ENCODE measurements around the gene EFCAB8. TPM values are rescaled to one million over a fixed set of nuclear protein-coding genes. Genes with fewer than 3 reads are reported as not detected.
"Not testable (repeated sequence)": the region's sequence is repeated elsewhere in the genome, so short reads cannot be mapped to it uniquely, and the experiment has no call there.

The EFCAB8 gene
- total RNA-seq, 2 donors from 2014 or later: not detected

DNA sequence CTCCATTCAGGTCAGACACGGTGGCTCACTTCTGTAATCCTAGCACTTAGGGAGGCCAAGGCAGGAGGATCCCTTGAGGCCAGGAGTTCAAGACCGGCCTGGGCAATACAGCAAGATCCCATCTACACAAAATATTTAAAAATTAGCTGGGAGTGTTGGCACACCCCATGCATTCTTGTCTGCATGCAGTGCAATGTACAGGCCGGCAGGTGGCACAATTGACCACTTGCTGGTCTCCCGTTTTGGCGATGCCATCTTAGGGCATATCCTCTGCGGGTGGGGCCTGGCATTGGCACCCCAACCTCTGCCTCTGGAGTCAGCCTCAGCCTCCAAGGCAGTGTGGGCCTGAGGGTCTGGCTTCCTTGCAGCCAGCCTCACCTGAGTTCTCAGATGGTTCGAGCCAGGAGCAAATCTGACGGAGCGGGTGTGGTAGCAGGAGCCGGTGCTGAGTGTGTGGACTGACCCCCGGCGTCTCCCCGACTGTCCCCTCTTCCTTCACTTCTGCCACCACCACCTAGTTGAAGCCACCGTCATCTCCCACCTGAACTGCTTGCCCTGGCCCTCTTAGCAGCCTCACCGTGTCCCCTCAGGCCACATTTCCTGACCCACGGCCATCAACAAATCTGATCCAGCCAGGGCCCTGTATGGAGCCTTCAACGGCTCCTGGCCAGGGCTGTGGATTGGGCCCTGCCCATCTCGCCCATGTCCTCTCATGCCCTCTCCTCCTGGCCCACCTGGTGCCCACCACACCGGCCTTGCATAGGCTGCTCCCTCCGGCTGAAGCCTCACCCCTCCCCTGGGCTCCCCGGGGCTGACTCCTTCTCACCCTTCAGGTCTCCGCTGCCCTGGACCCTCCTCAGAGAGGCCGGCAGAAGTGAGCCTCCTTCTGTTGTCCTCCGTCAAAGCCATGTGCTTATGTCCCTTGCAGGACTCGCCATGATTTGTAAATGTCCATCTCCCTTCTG lies 44.0 kb downstream of the EFCAB8 start:
- H3K27ac ChIP-seq: no peak overlapping the region
- no peak for DNase-seq (ENCODE audit: low spot score)

DNA sequence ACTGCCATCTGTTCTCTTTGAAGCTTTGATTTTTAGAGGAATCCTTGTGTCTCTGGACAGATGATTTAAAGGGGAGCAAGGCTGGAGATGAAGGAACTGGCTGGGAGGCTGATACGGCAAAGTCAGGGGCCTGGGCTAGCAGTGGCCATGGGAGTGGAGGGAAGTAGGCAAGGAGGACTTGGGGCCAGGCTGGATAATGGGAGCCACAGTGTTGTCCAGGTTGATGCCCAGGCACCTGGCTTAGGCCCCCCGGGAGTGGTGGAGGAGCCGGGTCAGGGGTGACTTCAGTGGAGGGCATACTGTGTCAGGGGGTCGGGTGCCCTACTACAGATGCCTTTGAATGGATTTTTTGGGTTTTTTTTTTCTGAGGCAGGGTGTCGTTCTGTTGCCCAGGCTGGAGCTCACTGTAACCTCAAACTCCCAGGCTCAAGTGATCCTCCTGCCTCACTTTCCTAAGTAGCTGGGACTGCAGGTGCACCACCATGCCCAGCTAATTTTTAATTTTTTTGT lies 45.0 kb downstream of the EFCAB8 start:
- TF ChIP-seq, protein P1, sequence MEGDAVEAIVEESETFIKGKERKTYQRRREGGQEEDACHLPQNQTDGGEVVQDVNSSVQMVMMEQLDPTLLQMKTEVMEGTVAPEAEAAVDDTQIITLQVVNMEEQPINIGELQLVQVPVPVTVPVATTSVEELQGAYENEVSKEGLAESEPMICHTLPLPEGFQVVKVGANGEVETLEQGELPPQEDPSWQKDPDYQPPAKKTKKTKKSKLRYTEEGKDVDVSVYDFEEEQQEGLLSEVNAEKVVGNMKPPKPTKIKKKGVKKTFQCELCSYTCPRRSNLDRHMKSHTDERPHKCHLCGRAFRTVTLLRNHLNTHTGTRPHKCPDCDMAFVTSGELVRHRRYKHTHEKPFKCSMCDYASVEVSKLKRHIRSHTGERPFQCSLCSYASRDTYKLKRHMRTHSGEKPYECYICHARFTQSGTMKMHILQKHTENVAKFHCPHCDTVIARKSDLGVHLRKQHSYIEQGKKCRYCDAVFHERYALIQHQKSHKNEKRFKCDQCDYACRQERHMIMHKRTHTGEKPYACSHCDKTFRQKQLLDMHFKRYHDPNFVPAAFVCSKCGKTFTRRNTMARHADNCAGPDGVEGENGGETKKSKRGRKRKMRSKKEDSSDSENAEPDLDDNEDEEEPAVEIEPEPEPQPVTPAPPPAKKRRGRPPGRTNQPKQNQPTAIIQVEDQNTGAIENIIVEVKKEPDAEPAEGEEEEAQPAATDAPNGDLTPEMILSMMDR (IDR thresholded peaks at IDR 0.05): no peak
- Histone ChIP-seq H3K27ac (no peak overlapping the region), H3K4me1 (no peaks in the 10 kb centered on the region), H3K4me3 (no peak overlapping the region), H3K36me3 (no peaks in the 10 kb centered on the region), H3K9me3 (no peaks in the 10 kb centered on the region), H3K27me3 (no peaks in the 10 kb centered on the region)
- no peak for DNase-seq (ENCODE audit: low spot score)

More for the DNA sequence above, 44.0 kb downstream of the EFCAB8 start:
- no peaks in the 10 kb centered on the region for H3K4me1 ChIP-seq
- no peaks in the 10 kb centered on the region for H3K9me3 ChIP-seq
- H3K36me3 ChIP-seq: no peaks in the 10 kb centered on the region
- H3K4me3 ChIP-seq: no peak overlapping the region
- no peaks in the 10 kb centered on the region for H3K27me3 ChIP-seq
- TF ChIP-seq, protein P1 (IDR thresholded peaks at IDR 0.05): peak; percentile 82 to 91

DNA sequence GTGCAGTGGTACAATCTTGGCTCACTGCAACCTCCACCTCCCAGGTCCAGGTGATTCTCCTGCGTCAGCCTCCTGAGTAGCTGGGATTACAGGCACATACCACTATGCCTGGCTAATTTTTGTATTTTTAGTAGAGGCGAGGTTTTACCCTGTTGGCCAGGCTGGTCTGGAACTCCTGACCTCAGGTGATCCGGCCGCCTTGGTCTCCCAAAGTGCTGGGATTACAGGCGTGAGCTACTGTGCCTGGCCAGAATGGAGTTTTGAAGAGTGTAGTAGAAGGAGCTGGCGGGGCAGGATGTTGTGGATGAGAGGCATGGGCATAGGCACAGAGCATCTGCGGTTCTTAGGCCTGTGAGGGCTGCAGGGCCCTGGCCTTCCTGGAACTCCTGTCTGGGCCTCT lies 46.0 kb downstream of the EFCAB8 start:
- DNase-seq (ENCODE audit: low spot score); H3K36me3 ChIP-seq; H3K27me3 ChIP-seq; H3K4me1 ChIP-seq; H3K4me3 ChIP-seq; H3K9me3 ChIP-seq; H3K27ac ChIP-seq: not testable (repeated sequence)

DNA sequence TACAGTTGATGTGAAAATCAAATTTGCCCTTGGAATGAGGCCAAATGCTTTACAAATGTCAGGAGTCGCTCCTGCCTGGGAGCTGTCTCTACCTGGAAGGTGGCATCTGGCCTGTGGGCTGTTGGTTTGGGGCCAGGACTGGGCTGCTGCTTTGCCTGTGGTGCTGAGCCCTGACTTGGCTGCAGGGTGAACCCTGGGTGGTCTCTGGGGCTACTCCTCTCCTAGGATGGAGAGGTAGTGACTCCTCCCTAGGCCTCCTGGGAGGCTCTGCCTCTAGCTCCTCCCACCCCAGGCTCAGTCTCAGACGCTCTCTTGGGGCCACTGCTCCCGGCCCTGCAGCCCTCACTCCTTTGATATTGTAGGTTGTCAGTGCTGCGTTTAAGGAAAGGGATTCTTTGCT lies 47.5 kb downstream of the EFCAB8 start:
- no peak for DNase-seq (ENCODE audit: low spot score)
- no peak overlapping the region for H3K4me3 ChIP-seq
- TF ChIP-seq, protein P1 (IDR thresholded peaks at IDR 0.05): no peak
- no peaks in the 10 kb centered on the region for H3K4me1 ChIP-seq
- no peaks in the 10 kb centered on the region for H3K9me3 ChIP-seq
- no peaks in the 10 kb centered on the region for H3K36me3 ChIP-seq
- H3K27ac ChIP-seq: no peak overlapping the region
- no peaks in the 10 kb centered on the region for H3K27me3 ChIP-seq

DNA sequence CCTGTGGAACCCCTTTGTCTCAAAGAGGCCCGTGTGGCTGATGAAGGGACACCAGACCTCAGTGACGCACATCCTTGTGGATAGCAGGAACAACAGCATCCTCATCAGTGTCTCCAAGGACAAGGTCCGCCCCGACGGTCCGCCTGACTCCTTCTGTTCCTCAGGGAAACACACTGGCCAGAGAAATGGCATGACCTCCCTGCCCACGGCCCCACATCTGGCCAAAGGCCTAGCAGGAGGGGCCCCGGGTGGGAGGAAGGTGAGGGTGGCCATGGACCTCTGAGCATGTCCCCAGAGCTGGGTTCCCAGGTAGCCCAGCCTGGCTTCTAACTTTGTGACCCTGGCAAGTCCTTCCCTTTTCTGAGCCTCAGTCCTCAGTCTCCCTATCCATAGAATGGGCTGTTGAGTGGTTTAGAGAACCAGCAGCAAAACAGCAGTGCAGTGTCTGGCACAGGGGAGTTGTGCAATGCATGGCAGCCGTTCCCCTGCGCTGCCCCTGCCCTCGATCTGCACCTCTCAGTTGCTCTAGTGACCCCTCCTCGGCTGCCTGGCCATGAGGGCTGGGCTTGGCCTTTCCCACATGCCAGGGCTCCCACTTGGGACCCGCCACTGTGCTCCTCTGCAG lies 48.3 kb downstream of the EFCAB8 start:
- H3K4me1 ChIP-seq: no peaks in the 10 kb centered on the region
- TF ChIP-seq, protein P1 (IDR thresholded peaks at IDR 0.05): no peak
- DNase-seq (ENCODE audit: low spot score): no peak

DNA sequence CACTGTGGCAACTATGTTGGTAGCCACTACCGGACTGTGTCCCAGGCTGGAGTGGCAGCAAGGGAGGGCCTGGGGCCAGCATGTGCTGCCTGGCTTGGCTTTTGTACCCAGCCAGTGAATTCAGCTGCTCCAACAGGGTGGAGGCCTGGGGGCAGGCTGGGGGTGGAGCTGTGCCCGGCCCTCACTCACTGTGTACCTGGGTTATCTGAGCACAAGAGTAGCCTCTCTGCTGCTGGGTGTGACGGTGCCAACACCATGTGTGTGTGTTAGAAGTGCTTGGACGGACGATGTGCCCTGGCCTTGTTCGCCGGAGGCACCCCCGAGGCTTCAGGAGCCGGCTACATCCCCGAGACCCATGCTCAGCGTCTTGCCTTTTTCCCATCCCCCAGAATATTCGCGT lies 49.2 kb downstream of the EFCAB8 start:
- Histone ChIP-seq H3K36me3 (no peaks in the 10 kb centered on the region), H3K4me1 (no peaks in the 10 kb centered on the region), H3K4me3 (no peak overlapping the region), H3K27ac (no peak overlapping the region), H3K9me3 (no peaks in the 10 kb centered on the region), H3K27me3 (no peaks in the 10 kb centered on the region)
- TF ChIP-seq, protein P1 (IDR thresholded peaks at IDR 0.05): no peak
- DNase-seq (ENCODE audit: low spot score): no peak

More for the DNA sequence above, 48.3 kb downstream of the EFCAB8 start:
- H3K27ac ChIP-seq: no peak overlapping the region
- no peak overlapping the region for H3K4me3 ChIP-seq
- H3K9me3 ChIP-seq: no peaks in the 10 kb centered on the region
- no peaks in the 10 kb centered on the region for H3K27me3 ChIP-seq
- no peaks in the 10 kb centered on the region for H3K36me3 ChIP-seq

Measured in right atrium auricular region (tissue), 2 donors.